LNCAP (cell line): ENCODE measurements around the gene GCNT1.

Source experiments
- CTCF ChIP-seq: fragments of 450-650 bp; IDR thresholded peaks from 2 replicates; pipeline ENCODE4 v1.5.1; 2017; ENCODE audit warnings: mild to moderate bottlenecking

The GCNT1 gene

GRCh38 chr9:76545191-76545590, 86.2 kb downstream of the GCNT1 start:
- TF ChIP-seq CTCF, result no peak

- TF ChIP-seq CTCF, result no peak
These were observed 93.2 kb downstream of the GCNT1 start for GRCh38 chr9:76552181-76552580.

- no peak for TF ChIP-seq CTCF
These were observed 93.9 kb downstream of the GCNT1 start for GRCh38 chr9:76552751-76553455.

GRCh38 chr9:76553680-76554079, 94.7 kb downstream of the GCNT1 start:
- no peak for TF ChIP-seq CTCF
